Activated CD4-positive, alpha-beta T cell treated with anti-CD3 and anti-CD28 coated beads, Interleukin-2, amount 50 U/mL, for 16 hours (primary cell): ENCODE data around the gene STOM.

Source experiments
- DNase-seq: peaks from one replicate; pipeline ENCODE4 v3.0.0-alpha.2; 2020

STOM gene

DNA sequence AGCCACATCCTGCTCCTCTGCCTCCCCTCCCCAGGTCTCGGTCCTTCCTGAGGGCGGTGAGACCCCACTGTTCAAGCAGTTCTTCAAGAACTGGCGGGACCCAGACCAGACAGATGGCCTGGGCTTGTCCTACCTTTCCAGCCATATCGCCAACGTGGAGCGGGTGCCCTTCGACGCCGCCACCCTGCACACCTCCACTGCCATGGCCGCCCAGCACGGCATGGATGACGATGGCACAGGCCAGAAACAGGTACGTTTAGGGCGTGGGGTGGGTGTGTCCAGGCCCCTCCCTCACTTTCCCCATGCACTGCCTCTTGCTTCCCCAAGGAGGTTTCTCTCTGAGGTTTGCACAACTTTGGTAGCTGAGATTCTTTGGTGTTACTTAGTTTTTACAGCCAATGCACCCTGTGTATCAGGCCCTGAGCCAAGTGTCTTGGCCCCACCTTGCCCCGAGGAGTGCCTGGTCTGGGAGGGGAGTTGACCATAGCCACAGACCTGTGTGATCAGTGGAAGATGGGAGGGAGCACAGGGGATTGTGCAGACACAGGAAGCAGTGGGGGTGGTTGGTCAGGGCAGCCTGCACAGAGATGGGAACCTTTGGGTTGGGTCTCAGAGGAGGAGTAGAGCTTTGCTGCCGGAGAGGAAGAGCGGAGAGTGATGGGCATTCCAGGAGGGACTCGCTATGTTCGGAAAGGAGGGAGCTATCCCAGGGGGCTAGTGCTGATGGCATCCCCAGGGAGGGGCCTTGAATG is 51.2 kb downstream of the STOM start:
- DNase-seq = no peak

DNA sequence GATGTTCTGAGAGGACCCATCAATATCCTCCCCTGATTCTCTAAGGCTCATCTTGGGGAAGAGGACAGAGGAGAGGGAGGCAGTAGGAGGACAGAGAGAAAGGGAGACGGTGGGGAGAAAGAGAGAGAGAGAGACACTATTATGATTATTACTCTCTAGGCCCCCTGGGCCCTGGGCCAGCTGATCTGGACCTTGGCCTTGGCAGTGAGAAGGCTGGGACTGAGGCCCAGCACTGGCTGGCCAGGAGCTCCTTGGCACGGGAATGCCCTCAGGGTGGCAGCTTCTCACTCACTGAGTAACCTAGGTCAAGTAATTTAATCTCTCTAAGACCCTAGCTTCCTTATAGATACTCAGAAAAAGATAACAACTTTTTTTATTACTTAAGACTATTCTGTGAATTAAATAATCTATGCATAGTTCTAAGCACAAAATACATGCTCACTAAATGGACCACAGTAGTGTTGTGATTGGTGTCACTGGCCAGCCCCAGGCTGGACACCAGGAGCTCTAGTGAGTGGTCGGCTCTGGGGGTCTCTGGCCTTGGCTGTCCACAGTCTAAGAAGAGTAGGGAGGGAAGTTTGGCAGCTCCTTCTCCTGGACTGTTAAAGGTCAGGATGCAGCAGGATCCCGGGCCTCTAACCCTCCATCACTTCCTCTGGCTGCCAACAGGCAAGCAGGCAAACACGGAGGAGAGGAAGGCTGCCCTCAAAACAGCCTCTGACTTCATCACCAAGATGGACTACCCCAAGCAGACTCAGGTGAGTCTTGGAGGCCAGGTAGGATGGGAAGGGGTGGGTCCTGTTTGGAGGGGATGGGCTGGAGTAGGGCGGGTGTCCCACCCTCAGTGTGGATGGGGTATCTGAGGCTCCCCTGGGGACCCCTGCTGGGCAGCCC is 52.1 kb downstream of the STOM start:
- DNase-seq = no peak

DNA sequence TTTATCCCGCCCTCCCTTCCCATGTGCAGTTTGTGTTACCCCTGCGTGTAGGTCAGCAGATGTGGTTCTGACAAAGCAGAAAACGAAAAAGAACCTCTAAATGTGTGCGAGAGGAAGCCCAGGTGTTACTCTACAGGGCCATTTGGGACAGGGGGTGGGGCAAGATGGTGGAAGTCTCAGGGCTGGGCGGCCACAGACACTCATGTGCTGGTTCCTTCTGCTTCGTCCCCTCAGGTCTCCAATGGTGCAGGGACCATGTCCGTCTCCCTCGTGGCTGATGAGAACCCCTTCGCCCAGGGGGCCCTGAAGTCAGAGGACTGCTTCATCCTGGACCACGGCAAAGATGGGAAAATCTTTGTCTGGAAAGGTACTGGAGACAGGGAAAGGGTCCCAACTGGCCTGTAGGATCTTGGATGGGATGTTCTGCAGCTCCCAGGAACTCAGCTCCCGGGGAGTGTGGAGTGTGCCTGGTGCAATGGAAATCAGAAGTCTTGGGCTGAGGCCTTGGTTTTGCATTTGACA is 53.1 kb downstream of the STOM start:
- no peak for DNase-seq

DNA sequence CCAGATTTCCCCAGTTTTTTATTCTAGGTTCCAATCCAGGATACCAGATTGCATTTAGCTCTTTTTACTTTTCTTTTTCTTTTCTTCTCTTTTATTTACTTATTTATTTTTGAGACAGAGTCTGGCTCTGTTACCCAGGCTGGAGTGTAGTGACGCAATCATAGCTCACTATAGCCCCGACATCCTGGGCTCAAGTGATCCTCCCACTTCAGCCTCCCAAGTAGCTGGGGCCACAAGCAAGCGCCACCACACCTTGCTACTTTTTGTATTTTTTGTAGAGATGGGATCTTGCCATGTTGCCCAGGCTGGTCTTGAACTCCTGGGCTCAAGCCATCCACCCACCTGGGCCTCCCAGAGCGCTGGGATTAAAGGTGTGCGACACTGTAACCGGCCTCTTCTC is 53.7 kb downstream of the STOM start:
- DNase-seq = no peak

DNA sequence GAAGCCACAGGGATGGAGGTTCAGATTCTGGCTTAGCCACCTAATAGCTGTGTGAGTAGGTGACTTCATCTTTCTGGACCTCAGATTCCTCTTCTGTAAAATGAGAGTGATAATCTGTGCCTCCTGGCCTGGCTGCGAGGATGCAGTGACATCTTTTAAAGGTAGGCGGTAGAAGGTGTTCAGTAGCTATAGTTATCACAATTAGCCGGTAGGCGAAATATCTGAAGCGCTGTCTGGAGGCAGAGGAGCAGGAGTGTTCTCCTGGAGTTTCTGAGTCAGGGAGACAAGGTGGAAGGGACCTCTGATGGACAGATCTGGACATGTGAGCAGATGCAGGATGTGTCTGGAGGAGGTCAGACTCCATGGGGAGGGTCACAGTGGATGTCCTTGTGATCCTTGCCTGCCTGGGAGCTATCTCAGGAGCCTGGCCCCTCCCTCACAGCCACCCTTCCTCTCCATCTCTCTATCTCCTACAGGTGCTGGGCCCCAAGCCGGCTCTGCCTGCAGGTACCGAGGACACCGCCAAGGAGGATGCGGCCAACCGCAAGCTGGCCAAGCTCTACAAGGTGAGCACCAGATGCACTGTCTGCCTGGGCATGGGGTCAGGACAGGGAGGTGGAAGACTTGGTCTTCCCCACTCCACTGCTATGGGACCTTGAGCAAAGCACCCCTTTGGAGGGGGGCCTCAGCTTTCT is 56.4 kb downstream of the STOM start:
- DNase-seq = no peak

DNA sequence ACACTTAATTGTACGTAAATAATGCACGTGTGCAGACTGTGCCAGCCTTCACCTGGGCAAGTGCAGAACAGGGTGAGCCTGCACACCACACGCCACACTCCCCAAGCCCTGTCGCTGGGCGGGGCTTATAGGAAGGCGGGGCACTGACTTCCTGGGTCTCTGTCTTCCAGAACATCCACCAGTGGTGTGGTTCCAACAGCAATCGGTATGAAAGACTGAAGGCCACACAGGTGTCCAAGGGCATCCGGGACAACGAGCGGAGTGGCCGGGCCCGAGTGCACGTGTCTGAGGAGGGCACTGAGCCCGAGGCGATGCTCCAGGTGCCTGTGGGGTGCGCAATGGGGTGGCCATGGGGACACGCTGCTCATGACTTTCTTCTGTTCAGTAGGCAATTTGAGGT is 57.9 kb downstream of the STOM start:
- DNase-seq = no peak

DNA sequence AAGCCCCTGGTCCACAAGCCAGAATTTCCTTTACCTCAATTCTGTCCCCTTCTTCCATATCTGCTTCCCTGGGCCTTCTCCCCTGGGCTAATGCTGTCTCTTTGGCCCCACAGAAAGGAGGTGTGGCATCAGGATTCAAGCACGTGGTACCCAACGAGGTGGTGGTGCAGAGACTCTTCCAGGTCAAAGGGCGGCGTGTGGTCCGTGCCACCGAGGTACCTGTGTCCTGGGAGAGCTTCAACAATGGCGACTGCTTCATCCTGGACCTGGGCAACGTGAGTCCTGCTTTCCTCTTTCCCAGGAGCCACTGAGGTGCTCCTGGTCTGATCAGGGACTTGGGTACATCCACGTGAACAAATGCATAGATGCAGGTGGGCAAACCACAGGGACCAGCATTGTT is 59.5 kb downstream of the STOM start:
- DNase-seq = no peak

DNA sequence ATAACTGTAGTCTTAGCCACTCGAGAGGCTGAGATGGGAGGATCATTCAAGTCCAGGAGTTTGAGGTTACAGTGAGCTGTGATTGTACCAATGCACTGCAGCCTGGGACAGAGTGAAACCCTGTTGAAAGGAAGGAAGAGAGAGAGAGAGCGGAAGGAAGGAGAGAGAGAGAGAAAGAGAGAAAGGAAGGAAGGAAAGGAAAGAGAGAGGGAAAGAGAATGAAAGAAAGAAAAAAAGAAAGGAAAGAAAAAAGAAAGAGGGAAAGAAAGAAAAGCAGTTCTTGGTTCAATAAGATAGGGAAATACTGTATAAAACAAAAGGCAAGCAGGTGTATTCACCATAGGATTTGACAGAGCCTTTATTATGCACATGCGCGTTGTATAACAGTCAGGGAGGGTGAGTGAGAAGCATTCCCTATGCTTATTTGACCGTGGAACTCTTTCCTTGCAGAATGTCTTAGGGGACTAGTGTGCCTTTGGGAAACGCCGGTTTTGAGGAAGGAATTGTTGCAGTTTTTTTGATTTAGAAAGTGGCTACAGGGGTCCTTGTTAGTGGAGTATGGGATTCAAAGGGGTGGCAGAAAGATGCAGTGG is 60.1 kb downstream of the STOM start:
- DNase-seq = no peak

DNA sequence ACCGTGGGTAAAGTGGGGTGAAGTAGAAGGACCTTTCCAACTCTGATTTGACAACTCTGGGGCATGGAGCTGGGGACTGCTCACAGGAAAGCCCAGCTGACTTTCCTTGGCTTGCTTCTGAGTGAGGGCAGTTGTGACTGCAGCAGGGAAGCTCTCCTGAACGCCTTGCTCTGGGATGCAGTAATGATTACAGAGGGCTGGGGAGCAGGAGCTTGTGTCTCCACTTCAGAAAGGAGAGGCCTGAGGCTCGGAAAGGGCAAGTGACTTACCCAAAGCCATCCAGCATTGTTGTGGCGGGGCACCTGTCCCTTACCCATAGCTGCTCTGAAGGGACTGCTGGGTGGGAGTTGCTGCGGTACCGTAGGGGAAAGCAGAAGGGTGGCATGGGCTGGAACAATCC is 60.9 kb downstream of the STOM start:
- DNase-seq = no peak

DNA sequence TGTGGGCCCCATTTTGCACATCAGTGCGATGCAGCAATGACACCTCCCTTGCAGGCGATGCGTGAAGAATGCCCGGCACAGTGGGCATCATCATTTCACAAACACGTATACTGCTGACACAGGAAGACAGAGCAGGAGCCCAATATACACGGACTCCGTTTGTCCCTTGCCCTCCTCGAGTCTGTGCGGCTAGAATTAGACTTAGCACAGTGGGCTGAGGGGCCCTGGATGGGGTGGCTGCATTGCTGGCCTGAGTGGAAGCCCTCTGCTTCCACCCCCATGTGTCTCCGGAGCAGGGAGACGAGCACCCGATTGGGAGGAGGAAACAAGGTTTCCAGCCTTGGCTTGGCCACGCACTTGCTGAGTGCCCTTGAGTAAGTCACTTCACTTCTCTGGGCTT is 61.3 kb downstream of the STOM start:
- no peak for DNase-seq

DNA sequence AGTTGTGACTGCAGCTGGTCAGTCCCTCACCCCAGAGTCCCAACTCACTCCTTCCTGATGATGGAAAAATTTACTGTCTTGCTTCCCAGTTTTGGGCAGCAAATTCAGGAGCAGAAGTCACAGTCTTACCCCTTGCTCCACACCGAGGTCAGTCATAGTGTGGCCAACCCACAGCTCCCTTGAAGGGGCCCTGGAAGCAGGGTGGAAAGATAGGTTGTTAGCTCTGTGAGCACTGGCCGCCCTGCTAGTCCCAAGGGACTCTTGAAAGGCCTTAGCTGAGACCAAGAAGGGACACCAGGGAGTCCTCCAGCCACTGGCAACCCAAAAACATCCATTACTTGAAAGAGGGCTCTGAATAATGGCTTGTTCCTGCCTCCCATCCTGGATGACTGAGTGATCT is 62.1 kb downstream of the STOM start:
- no peak for DNase-seq

DNA sequence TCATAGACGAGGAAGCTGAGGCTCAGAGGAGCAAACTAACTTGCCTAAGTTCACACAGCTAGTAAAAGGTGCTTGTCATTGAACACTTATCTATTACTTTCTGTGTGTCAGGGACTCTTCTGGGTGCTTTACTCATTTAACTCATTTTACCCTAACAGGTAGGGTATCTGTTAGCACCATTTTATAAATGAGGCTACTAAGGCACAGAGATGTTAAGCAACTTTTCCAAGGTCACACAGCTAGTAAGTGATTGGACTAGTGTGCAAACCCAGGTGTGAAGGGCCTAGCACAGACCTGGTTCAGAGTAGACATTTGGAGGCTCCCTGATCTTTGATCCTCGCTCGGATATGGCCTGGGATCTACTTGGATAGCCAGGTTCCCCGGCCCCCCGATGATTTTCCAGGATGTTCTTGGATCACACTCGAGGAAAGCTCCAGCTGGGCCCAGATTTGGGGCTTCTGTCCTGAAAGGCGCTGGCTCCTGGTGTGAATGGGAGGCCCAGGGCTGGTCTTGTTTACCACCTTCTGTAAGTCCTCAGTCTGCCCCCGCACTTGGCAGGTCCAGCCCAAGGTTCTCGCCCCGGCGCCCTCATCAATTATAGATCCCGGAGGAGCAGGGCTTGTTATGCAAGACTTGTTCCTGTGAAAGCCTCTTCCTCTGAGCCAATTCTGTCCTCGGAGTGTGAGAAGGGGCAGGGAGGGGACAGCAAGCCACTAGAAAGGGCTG is 64.6 kb downstream of the STOM start:
- no peak for DNase-seq

DNA sequence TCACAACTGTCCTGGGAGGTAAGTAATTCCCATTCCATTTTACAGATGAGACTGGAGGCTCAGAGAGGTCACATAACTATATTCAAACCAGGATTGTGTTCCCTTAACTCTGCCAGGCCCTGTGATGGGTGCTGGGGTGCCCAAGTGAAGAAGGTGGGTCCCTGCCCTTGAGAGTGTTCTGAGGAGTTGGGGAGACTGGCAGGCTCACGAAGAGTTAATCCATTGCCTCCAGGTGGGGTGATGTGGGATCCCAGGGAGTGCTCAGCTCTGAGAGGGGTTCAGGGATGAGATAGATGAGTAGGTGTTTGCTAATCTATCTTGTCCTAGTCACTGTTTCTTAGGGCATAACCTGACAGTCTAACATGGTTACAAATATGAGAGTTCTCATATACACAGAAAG is 65.3 kb downstream of the STOM start:
- DNase-seq = no peak

DNA sequence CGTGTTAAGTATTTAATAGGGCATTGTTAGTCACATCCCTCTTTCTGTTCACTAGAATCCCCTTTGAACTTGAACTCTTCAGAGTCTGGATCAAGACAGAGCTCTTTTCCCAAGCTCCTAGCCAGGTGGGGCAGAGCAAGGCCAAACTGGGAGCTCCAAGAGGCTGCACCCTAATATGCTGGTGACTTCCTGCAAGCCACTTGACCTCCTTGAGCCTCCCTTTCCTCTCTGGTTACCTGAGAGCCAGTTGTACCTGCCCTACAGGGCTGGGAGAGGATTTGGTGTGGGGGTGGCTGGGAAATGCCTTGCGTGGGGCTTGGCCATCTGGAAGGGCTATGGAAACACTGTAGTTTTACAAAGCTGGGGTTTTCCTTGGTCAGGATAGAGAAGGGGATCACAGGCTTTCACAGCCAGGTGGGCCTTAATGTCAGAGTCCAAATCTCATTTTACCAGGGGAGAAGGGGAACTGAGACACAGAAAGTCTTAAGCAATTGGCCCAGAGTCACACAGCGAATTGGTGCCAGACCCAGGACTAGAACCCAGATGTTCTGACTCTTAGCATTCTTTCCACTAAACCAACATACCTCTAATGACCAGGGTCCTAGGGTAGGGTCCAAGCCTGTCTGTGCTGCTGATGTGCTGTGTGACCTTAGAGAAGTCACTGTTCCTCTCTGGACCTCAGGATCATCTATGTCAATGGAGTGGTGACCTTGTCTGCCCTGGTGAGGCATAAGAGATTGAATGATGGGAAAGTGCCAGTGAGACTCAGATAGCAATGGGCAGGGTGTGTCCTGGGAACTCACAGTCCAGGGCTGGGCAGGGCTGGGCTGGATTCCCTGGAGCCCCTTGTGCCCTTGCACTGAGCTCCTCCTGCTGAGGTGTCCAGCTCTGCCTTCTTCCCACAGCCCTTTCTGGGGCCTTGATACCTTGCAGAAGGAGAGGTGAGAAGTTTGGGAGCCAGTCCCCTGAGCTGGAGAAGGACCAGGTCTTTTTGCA is 66.3 kb downstream of the STOM start:
- DNase-seq = no peak

DNA sequence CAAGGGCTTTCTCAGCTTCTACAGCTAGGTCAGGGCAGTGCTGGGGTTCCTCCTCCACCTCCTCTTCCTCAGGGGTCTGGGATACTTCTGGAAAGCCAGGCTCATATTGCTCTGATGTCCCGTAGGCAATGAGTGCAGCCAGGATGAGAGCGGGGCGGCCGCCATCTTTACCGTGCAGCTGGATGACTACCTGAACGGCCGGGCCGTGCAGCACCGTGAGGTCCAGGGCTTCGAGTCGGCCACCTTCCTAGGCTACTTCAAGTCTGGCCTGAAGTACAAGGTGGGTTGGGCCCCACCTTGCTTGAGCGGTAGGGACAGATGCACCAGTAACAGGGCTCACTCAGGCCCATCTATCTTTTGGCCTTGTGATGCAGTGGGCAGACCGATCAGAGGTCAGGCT is 67.3 kb downstream of the STOM start:
- no peak for DNase-seq

DNA sequence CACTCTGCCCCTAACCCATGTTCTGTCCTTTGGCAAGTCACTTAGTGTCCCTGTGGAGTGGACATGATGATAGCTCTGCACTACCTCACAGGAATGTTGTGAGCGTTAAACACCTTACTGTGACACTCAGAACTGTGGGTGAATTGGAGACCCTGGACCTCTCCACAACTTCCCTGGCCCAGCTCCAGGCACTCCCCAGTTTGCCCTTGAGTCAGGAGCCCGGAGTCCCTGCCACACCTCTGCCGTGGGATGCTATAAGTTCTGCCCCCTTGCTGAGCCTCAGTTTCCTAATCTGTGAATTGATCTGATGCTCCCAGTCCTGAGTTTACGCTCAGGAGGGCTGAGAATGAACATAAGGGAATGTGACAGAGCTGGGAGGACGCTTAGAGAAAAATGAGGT is 67.7 kb downstream of the STOM start:
- DNase-seq = no peak

DNA sequence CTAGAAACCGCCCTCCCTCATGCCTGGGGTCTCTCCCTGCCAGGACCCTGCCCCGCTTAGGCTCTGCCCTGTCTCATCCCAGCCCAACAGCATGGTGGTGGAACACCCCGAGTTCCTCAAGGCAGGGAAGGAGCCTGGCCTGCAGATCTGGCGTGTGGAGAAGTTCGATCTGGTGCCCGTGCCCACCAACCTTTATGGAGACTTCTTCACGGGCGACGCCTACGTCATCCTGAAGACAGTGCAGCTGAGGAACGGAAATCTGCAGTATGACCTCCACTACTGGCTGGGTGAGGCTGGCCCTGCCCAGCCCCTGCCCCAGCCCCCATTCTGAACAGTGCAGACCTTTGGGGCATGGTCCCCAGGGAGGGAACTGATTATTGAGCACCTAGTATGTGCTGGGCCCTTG is 68.2 kb downstream of the STOM start:
- no peak for DNase-seq

DNA sequence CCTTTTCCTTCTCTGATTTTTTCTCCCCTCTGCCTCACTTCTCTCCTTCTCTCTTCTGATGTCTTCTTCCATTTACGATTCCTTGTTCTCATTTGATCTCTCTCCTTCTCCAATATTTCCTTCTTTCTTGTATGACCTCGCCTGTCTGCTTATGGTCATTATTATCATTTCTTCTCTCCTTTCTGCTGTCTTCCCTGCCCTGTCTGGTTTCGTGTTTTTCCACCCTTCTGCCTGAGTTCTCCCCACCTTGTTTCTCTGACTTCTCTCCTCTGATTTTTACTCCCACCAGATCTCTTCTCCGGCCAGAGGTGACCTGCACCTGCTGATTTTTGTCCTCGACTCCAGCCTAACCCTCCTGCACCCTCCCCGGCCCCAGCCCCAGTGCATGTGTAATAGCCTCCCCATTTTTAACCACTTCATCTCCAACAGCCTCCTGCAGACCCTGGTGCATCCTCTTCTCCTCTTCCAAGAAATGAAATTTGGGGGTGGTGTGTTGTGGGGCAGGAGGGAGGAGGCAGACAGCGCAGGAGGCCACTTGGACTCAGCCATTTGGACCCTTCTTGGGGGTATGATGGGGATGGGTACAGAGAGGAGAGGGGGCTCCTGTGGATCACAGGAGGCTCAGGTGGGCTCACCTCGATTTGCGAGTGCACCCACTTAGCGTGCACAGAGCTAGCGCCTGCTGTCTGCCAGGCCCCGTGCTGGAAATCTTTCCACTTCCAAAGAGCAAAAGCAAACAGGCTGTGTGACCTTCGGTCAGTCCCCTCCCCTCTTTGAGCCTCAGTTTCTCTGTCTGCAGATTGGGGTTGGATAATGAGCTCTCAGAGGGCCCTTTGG is 69.5 kb downstream of the STOM start:
- no peak for DNase-seq

DNA sequence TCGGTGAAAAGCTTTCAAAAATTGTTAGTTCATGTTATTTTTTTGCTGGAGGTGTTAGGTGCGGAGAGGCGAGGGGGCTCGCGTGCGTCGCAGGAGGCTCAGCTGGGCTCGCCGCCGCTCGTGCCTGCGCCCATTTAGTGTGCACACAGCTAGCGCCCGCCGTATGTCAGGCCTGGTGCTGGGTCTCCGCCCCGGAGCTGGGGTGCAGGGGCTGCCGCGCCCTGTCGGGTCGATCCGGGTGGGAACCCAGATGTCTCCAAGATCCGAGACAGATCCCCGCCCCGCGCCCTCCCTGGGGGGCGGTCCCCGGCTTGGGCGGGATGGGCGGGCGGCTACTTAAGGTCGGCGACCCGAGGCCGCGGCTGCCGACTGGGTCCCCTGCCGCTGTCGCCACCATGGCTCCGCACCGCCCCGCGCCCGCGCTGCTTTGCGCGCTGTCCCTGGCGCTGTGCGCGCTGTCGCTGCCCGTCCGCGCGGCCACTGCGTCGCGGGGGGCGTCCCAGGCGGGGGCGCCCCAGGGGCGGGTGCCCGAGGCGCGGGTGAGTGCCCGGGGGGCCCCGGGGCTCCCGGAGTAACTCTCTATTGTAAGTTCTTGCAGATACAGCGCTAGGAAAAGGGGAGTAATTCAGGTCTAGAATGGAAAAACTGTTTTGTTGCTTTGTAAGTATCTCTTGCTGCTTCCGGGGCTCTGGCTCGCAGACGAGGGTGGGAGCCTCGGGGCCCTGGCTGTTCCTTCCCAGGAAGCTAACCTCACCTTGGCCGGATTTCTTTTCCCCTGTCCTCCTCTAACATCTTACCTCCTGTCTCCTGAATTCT is 70.4 kb downstream of the STOM start:
- no peak for DNase-seq
